GM21423 (cell line): ENCODE data around the gene COL6A1.

Source experiments
- ATAC-seq: cut with Tn5 transposase; IDR thresholded peaks from one replicate; pipeline ENCODE4 v1.9.1; 2021; ENCODE audit warnings: mild to moderate bottlenecking, moderate library complexity; ENCODE audit not compliant: unreplicated experiment

COL6A1 gene

GRCh38 chr21:45982758-45983648 lies 1.4 kb downstream of the COL6A1 start:
- ATAC-seq = no peak

GRCh38 chr21:45983649-45983965 lies 2.0 kb downstream of the COL6A1 start:
- ATAC-seq = no peak

- no peak for ATAC-seq
These were observed 2.5 kb downstream of the COL6A1 start for GRCh38 chr21:45983981-45984551.

GRCh38 chr21:45984584-45985095 lies 3.1 kb downstream of the COL6A1 start:
- no peak for ATAC-seq

- ATAC-seq = no peak
These were observed 4.1 kb downstream of the COL6A1 start for GRCh38 chr21:45985471-45986315.

- no peak for ATAC-seq
These were observed 4.9 kb downstream of the COL6A1 start for GRCh38 chr21:45986316-45987051.

GRCh38 chr21:45987121-45987711 lies 5.6 kb downstream of the COL6A1 start:
- no peak for ATAC-seq

GRCh38 chr21:45988366-45989347 lies 7.1 kb downstream of the COL6A1 start:
- ATAC-seq = no peak

GRCh38 chr21:45989355-45990048 lies 7.9 kb downstream of the COL6A1 start:
- ATAC-seq = no peak

GRCh38 chr21:45990049-45990711 lies 8.6 kb downstream of the COL6A1 start:
- no peak for ATAC-seq

- no peak for ATAC-seq
These were observed 9.4 kb downstream of the COL6A1 start for GRCh38 chr21:45990741-45991605.

GRCh38 chr21:45991606-45992300 lies 10.2 kb downstream of the COL6A1 start:
- no peak for ATAC-seq

- ATAC-seq = no peak
These were observed 11.0 kb downstream of the COL6A1 start for GRCh38 chr21:45992301-45993209.

- ATAC-seq = no peak
These were observed 11.9 kb downstream of the COL6A1 start for GRCh38 chr21:45993210-45994085.
